H9 (cell line): ENCODE data around the gene ZNF839. TPM values are rescaled to one million over a fixed set of nuclear protein-coding genes. Genes with fewer than 3 reads are reported as not detected.

Source experiments
- DNase-seq: peaks from one replicate; pipeline ENCODE4 v3.0.0-alpha.2; 2017
- H2AFZ ChIP-seq: one replicate; pipeline ENCODE4 v1.6.1; 2013; ENCODE audit warnings: mild to moderate bottlenecking, low read length, control low read depth, moderate library complexity
- H2AK5ac ChIP-seq: 2 replicates; pipeline ENCODE4 v1.6.1; 2013; ENCODE audit warnings: low read length, control low read depth, mixed read lengths; ENCODE audit not compliant: insufficient read length
- H2BK120ac ChIP-seq: one replicate; pipeline ENCODE4 v1.6.1; 2013; ENCODE audit warnings: low read depth, mild to moderate bottlenecking, low read length, control low read depth, inconsistent platforms; ENCODE audit not compliant: poor library complexity, severe bottlenecking
- H2BK12ac ChIP-seq: 2 replicates; pipeline ENCODE4 v1.6.1; 2013; ENCODE audit warnings: low read length, control low read depth, mixed read lengths, low read depth; ENCODE audit not compliant: insufficient read length
- H2BK15ac ChIP-seq: 2 replicates; pipeline ENCODE4 v1.6.1; 2013; ENCODE audit warnings: low read depth, low read length, control low read depth
- H2BK20ac ChIP-seq: one replicate; pipeline ENCODE4 v1.6.1; 2013; ENCODE audit warnings: low read depth, mild to moderate bottlenecking, low read length, control low read depth, inconsistent platforms; ENCODE audit not compliant: poor library complexity, severe bottlenecking
- H2BK5ac ChIP-seq: 2 replicates; pipeline ENCODE4 v1.6.1; 2013; ENCODE audit warnings: low read length, control low read depth, mixed read lengths; ENCODE audit not compliant: insufficient read length
- H3K14ac ChIP-seq: 2 replicates; pipeline ENCODE4 v1.6.1; 2013; ENCODE audit warnings: low read length, control low read depth; ENCODE audit not compliant: insufficient read depth
- H3K18ac ChIP-seq: 2 replicates; pipeline ENCODE4 v1.6.1; 2013; ENCODE audit warnings: low read depth, mild to moderate bottlenecking, mixed read lengths, low read length, control low read depth; ENCODE audit not compliant: insufficient read length
- H3K23ac ChIP-seq: 2 replicates; pipeline ENCODE4 v1.6.1; 2013; ENCODE audit warnings: low read length, control low read depth, mixed read lengths, low read depth; ENCODE audit not compliant: insufficient read length
- H3K23me2 ChIP-seq: 2 replicates; pipeline ENCODE4 v1.6.1; 2013; ENCODE audit warnings: low read depth, mild to moderate bottlenecking, mixed read lengths, low read length, control low read depth; ENCODE audit not compliant: insufficient read length, poor library complexity, severe bottlenecking
- H3K27ac ChIP-seq: 2 replicates; pipeline ENCODE4 v1.5.1; 2013; ENCODE audit warnings: low read length, control low read depth, mixed read lengths, low read depth; ENCODE audit not compliant: insufficient read length
- H3K27me3 ChIP-seq: 2 replicates; pipeline ENCODE4 v1.6.1; 2013; ENCODE audit warnings: low read length, control low read depth, inconsistent platforms; ENCODE audit not compliant: insufficient read depth
- H3K4ac ChIP-seq: 2 replicates; pipeline ENCODE4 v1.6.1; 2013; ENCODE audit warnings: low read depth, mild to moderate bottlenecking, control low read depth, inconsistent platforms, low read length, moderate library complexity
- H3K4me1 ChIP-seq: 2 replicates; pipeline ENCODE4 v1.6.1; 2013; ENCODE audit warnings: low read length, control low read depth, inconsistent platforms; ENCODE audit not compliant: insufficient read depth
- H3K4me2 ChIP-seq: 2 replicates; pipeline ENCODE4 v1.6.1; 2013; ENCODE audit warnings: low read length, control low read depth, mixed read lengths; ENCODE audit not compliant: insufficient read length, insufficient read depth
- H3K56ac ChIP-seq: 2 replicates; pipeline ENCODE4 v1.6.1; 2013; ENCODE audit warnings: low read depth, mild to moderate bottlenecking, mixed read lengths, low read length, control low read depth; ENCODE audit not compliant: insufficient read length
- H3K79me1 ChIP-seq: 2 replicates; pipeline ENCODE4 v1.6.1; 2013; ENCODE audit warnings: low read depth, mild to moderate bottlenecking, moderate library complexity, low read length, control low read depth, inconsistent platforms; ENCODE audit not compliant: insufficient read depth, poor library complexity, severe bottlenecking
- H3K79me2 ChIP-seq: 2 replicates; pipeline ENCODE4 v1.6.1; 2013; ENCODE audit warnings: low read length, control low read depth, inconsistent platforms; ENCODE audit not compliant: insufficient read depth
- H3K9ac ChIP-seq: 2 replicates; pipeline ENCODE4 v1.6.1; 2013; ENCODE audit warnings: low read length, control low read depth, mixed read lengths; ENCODE audit not compliant: insufficient read length; ENCODE audit errors: extremely low read depth
- H3K9me3 ChIP-seq: one replicate; pipeline ENCODE4 v1.6.1; 2013; ENCODE audit warnings: low read depth, low read length, inconsistent platforms; ENCODE audit not compliant: control insufficient read depth
- H3T11ph ChIP-seq: one replicate; pipeline ENCODE4 v1.6.1; 2013; ENCODE audit warnings: mild to moderate bottlenecking, low read length, control low read depth, inconsistent platforms
- H4K20me1 ChIP-seq: one replicate; pipeline ENCODE4 v1.6.1; 2013; ENCODE audit not compliant: control insufficient read depth, insufficient read length, insufficient read depth
- H4K5ac ChIP-seq: 2 replicates; pipeline ENCODE4 v1.6.1; 2013; ENCODE audit warnings: low read depth, mild to moderate bottlenecking, mixed read lengths, low read length, control low read depth; ENCODE audit not compliant: insufficient read length
- H4K8ac ChIP-seq: replicated peaks from 2 replicates; pipeline ENCODE4 v1.6.1; 2013; ENCODE audit warnings: low read length, control low read depth, mixed read lengths, low read depth; ENCODE audit not compliant: insufficient read length
- H4K91ac ChIP-seq: 2 replicates; pipeline ENCODE4 v1.6.1; 2013; ENCODE audit warnings: low read depth, mild to moderate bottlenecking, moderate library complexity, mixed read lengths, low read length, control low read depth; ENCODE audit not compliant: insufficient read length
- H3K27ac Mint-ChIP-seq, 3 experiments: 2 replicates in 2 of 3; 3 replicates in 1 of 3; pipeline ENCODE4 v1.8.0; 2020 to 2021; ENCODE audit warnings: mixed read lengths in 3 of 3, mild to moderate bottlenecking in 1 of 3, moderate library complexity in 1 of 3
- H3K27me3 Mint-ChIP-seq: 2 replicates; pipeline ENCODE4 v1.8.0; 2021; ENCODE audit warnings: low read depth, mild to moderate bottlenecking, moderate library complexity, mixed read lengths
- H3K36me3 Mint-ChIP-seq, 3 experiments: 2 replicates in 2 of 3; 3 replicates in 1 of 3; pipeline ENCODE4 v1.8.0; 2020 to 2021; ENCODE audit warnings: low read depth in 3 of 3, mixed read lengths in 3 of 3; ENCODE audit not compliant: insufficient read depth in 1 of 3
- H3K4me1 Mint-ChIP-seq, 2 experiments: 2 replicates each; pipeline ENCODE4 v1.8.0; 2020; ENCODE audit warnings: mixed read lengths in 2 of 2
- H3K4me3 Mint-ChIP-seq, 2 experiments: 2 replicates in 1 of 2; 3 replicates in 1 of 2; pipeline ENCODE4 v1.8.0; 2020 to 2021; ENCODE audit warnings: mild to moderate bottlenecking in 2 of 2, mixed read lengths in 2 of 2, moderate library complexity in 1 of 2
- H3K9me3 Mint-ChIP-seq, 2 experiments: 2 replicates in 1 of 2; 3 replicates in 1 of 2; pipeline ENCODE4 v1.8.0; 2020; ENCODE audit warnings: mild to moderate bottlenecking in 2 of 2, mixed read lengths in 2 of 2, moderate library complexity in 1 of 2
- WGBS: extraction: QIAGEN DNeasy Blood & Tissue Kit; methylation state at CpG from one replicate; pipeline ENCODE4 v1.1.7; 2013; ENCODE audit warnings: missing lambda C conversion rate, low lambda C conversion rate, mixed read lengths; ENCODE audit not compliant: insufficient read length; ENCODE audit errors: extremely low coverage; 5-methylcytosine and 5-hydroxymethylcytosine counted together
- total RNA-seq: library from RNA; stranded (reverse); gene quantifications from 2 replicates; pipeline ENCODE4 v1.2.1, GENCODE V29; 2021
- TF ChIP-seq, protein P1 (sequence below): fragments of 200-600 bp; sonication (generic); conservative IDR thresholded peaks from 3 replicates; pipeline ENCODE4 v1.8.0; 2021; ENCODE audit warnings: antibody characterized with exemption, mild to moderate bottlenecking

The ZNF839 gene
- total RNA-seq, 1 experiment from 2014 or later, result 9.4 TPM

DNA sequence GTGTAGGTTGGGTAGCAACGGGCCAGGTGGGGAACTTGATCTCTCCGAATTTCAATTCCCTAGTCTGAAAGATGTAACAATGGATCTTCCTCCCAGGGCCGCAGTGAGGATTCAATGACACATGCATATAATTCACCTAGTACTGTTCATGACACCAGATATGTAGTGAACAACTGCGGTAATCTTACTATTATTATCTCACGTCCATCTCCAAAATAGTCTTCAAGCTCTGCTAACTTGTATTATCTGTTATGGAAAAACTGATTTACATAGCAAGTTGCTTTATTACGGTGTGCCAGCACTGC lies 41.0 kb upstream of the ZNF839 start:
- Mint-ChIP-seq H3K27me3 (no peaks in the 10 kb centered on the region), H3K4me3 (no peak overlapping the region), H3K9me3 (peaks cover 5 to 6% of the 10 kb centered on the region in 2 experiments; a peak in 4 of 5 replicates), H3K4me1 (peaks cover 9 to 12% of the 10 kb centered on the region in 2 experiments), H3K27ac (no peak overlapping the region), H3K36me3 (peaks cover 0 to 2% (median 0%) of the 10 kb centered on the region in 3 experiments; a peak in 2 of 7 replicates)
- Histone ChIP-seq H3K23ac (no peak overlapping the region), H2BK15ac (no peak overlapping the region), H4K5ac (no peak overlapping the region), H3T11ph (no peak overlapping the region), H3K4me2 (no peak overlapping the region), H3K23me2 (no peaks in the 10 kb centered on the region), H3K4me1 (no peaks in the 10 kb centered on the region), H3K14ac (no peak overlapping the region), H2AFZ (no peak overlapping the region), H3K27me3 (no peaks in the 10 kb centered on the region), H3K56ac (no peak overlapping the region), H2AK5ac (no peak overlapping the region), H3K9me3 (no peaks in the 10 kb centered on the region), H3K79me2 (no peaks in the 10 kb centered on the region), H3K79me1 (no peaks in the 10 kb centered on the region), H2BK5ac (no peak overlapping the region), H3K4ac (no peak overlapping the region), H3K18ac (no peak overlapping the region), H2BK12ac (no peak overlapping the region), H3K9ac (no peak overlapping the region), H2BK120ac (no peak overlapping the region), H4K91ac (no peak overlapping the region), H3K27ac (no peak overlapping the region), H2BK20ac (no peak overlapping the region), H4K8ac (no peak overlapping the region), H4K20me1 (no peaks in the 10 kb centered on the region)
- no peak for DNase-seq
- WGBS, result no CpG with 5 or more reads among the region's 6 CpGs
- TF ChIP-seq, protein P1, sequence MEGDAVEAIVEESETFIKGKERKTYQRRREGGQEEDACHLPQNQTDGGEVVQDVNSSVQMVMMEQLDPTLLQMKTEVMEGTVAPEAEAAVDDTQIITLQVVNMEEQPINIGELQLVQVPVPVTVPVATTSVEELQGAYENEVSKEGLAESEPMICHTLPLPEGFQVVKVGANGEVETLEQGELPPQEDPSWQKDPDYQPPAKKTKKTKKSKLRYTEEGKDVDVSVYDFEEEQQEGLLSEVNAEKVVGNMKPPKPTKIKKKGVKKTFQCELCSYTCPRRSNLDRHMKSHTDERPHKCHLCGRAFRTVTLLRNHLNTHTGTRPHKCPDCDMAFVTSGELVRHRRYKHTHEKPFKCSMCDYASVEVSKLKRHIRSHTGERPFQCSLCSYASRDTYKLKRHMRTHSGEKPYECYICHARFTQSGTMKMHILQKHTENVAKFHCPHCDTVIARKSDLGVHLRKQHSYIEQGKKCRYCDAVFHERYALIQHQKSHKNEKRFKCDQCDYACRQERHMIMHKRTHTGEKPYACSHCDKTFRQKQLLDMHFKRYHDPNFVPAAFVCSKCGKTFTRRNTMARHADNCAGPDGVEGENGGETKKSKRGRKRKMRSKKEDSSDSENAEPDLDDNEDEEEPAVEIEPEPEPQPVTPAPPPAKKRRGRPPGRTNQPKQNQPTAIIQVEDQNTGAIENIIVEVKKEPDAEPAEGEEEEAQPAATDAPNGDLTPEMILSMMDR, result no peak
